A549 (cell line): ENCODE data around the gene HCN2. TPM values are rescaled to one million over a fixed set of nuclear protein-coding genes. Genes with fewer than 3 reads are reported as not detected.
"Not testable (repeated sequence)": the region's sequence is repeated elsewhere in the genome, so short reads cannot be mapped to it uniquely, and the experiment has no call there.

Experiments
- ATAC-seq, 2 experiments: fragments of 200-7000 bp in 1 of 2; fragments of >200 bp in 1 of 2; cut with Nextera tagmentation in 1 of 2; cut with Tn5 transposase in 1 of 2; 3 replicates each; pipeline versions ENCODE4 v1.8.0 to v1.9.1; 2018 to 2020; ENCODE audit warnings: mild to moderate bottlenecking in 1 of 2, moderate library complexity in 1 of 2
- CTCF ChIA-PET: fragments of 300-600 bp; sonication (Branson Sonifier 250); formaldehyde crosslinking; extraction: SDS; loops from one replicate; lab custom pipeline; 2021; ENCODE audit warnings: antibody characterized with exemption, inconsistent platforms; lab: Yijun Ruan, JAX
- POLR2A ChIA-PET: fragments of 350-600 bp; formaldehyde crosslinking; extraction: SDS; loops from one replicate; lab custom pipeline; 2021; ENCODE audit warnings: antibody characterized with exemption, inconsistent platforms; lab: Yijun Ruan, JAX
- DNase-seq, 2 experiments: peaks; one replicate each; pipeline versions ENCODE4 v3.0.0 to v3.0.0-alpha.2; 2011 to 2016; ENCODE audit warnings: low read depth in 1 of 2, low spot score in 1 of 2
- FAIRE-seq: peaks from 2 replicates; lab custom pipeline; 2011; peaks lifted over from hg19 to GRCh38; lab: Jason Lieb, UNC
- H3K27ac ChIP-seq, 2 experiments: fragments of >200 bp; sonication (Bioruptor Twin); formaldehyde crosslinking; 3 replicates each; pipeline ENCODE4 v1.5.1; 2016 to 2017
- H3K4me1 ChIP-seq: fragments of >200 bp; sonication (Bioruptor Twin); formaldehyde crosslinking; 3 replicates; pipeline ENCODE4 v1.6.1; 2016
- H3K4me2 ChIP-seq: fragments of >200 bp; sonication (Bioruptor Twin); formaldehyde crosslinking; 3 replicates; pipeline ENCODE4 v1.6.1; 2016
- H3K4me3 ChIP-seq: fragments of >200 bp; sonication (Bioruptor Twin); formaldehyde crosslinking; 3 replicates; pipeline ENCODE4 v1.5.1; 2016
- H3K9me3 ChIP-seq: fragments of >200 bp; sonication (Bioruptor Twin); formaldehyde crosslinking; 3 replicates; pipeline ENCODE4 v1.6.1; 2016
- BHLHE40 ChIP-seq: IDR thresholded peaks from 2 replicates; pipeline ENCODE4 v1.6.1; 2012; ENCODE audit warnings: low read depth, low read length, inconsistent platforms
- CBX2 ChIP-seq: fragments of 200-600 bp; sonication (generic); IDR thresholded peaks from 2 replicates; pipeline ENCODE4 v1.6.1; 2016; ENCODE audit warnings: low read depth, mild to moderate bottlenecking, borderline replicate concordance
- CHD4 ChIP-seq: fragments of 200-600 bp; sonication (generic); IDR thresholded peaks from 2 replicates; pipeline ENCODE4 v1.6.1; 2016; ENCODE audit warnings: antibody characterized with exemption, mild to moderate bottlenecking, borderline replicate concordance
- EHF ChIP-seq: fragments of 250-450 bp; sonication (Bioruptor Pico); IDR thresholded peaks from 2 replicates; pipeline ENCODE4 v1.5.0; 2020; ENCODE audit warnings: mild to moderate bottlenecking
- EP300 ChIP-seq, 2 experiments: fragments of >200 bp; sonication (Bioruptor Twin); formaldehyde crosslinking; IDR thresholded peaks; 2 replicates in 1 of 2; 3 replicates in 1 of 2; pipeline ENCODE4 v1.6.1; 2016 to 2017
- JUNB ChIP-seq: fragments of >200 bp; sonication (Bioruptor Twin); formaldehyde crosslinking; IDR thresholded peaks from 2 replicates; pipeline ENCODE4 v1.6.1; 2016
- KDM1A ChIP-seq: fragments of 200-600 bp; sonication (generic); IDR thresholded peaks from 2 replicates; pipeline ENCODE4 v1.6.1; 2016; ENCODE audit warnings: low read depth, mild to moderate bottlenecking
- MAZ ChIP-seq: fragments of 150-350 bp; IDR thresholded peaks from 2 replicates; pipeline ENCODE4 v1.6.1; 2014; ENCODE audit warnings: antibody characterized with exemption, low read depth, low read length, borderline replicate concordance
- NPAS2 ChIP-seq: fragments of 250-450 bp; sonication (Bioruptor Pico); IDR thresholded peaks from 2 replicates; pipeline ENCODE4 v1.8.0; 2022; ENCODE audit warnings: mild to moderate bottlenecking, moderate library complexity, borderline replicate concordance
- NR3C1 ChIP-seq: fragments of >200 bp; sonication (Bioruptor Twin); formaldehyde crosslinking; IDR thresholded peaks from 3 replicates; pipeline ENCODE4 v1.6.1; 2017
- PHF8 ChIP-seq: fragments of 200-600 bp; sonication (generic); IDR thresholded peaks from 2 replicates; pipeline ENCODE4 v1.6.1; 2016; ENCODE audit warnings: low read depth, mild to moderate bottlenecking, antibody characterized with exemption, moderate library complexity, borderline replicate concordance
- RARB ChIP-seq: fragments of 250-450 bp; sonication (Bioruptor Pico); IDR thresholded peaks from 2 replicates; pipeline ENCODE4 v1.8.0; 2021; ENCODE audit warnings: mild to moderate bottlenecking, moderate library complexity
- RFX5 ChIP-seq: fragments of 450-650 bp; IDR thresholded peaks from 2 replicates; pipeline ENCODE4 v1.7.1; 2014; ENCODE audit warnings: antibody characterized with exemption, mild to moderate bottlenecking, moderate library complexity
- SREBF2 ChIP-seq: fragments of 450-650 bp; IDR thresholded peaks from 2 replicates; pipeline ENCODE4 v1.6.1; 2014; ENCODE audit warnings: mild to moderate bottlenecking, moderate library complexity
- TP53 ChIP-seq: fragments of 250-450 bp; sonication (Bioruptor Pico); IDR thresholded peaks from 2 replicates; pipeline ENCODE4 v1.5.0; 2021; ENCODE audit warnings: mild to moderate bottlenecking, moderate library complexity
- ZC3H11A ChIP-seq: fragments of 450-650 bp; IDR thresholded peaks from 2 replicates; pipeline ENCODE4 v1.6.1; 2014; ENCODE audit warnings: antibody characterized with exemption, mild to moderate bottlenecking
- ZFP36 ChIP-seq: fragments of 450-650 bp; IDR thresholded peaks from 2 replicates; pipeline ENCODE4 v1.6.1; 2014; ENCODE audit warnings: borderline replicate concordance; ENCODE audit not compliant: partially characterized antibody
- ZNF302 ChIP-seq: fragments of 250-450 bp; sonication (Bioruptor Pico); IDR thresholded peaks from 2 replicates; pipeline ENCODE4 v1.9.0; 2021; ENCODE audit warnings: inconsistent platforms, mild to moderate bottlenecking, moderate library complexity
- WGBS: methylation state at CpG from one replicate; pipeline ENCODE4 v1.1.6; 2017; ENCODE audit errors: missing lambda C conversion rate; 5-methylcytosine and 5-hydroxymethylcytosine counted together
- polyA plus RNA-seq, 4 experiments: library from polyadenylated mRNA; depleted of rRNA in 3 of 4; stranded (reverse); fragments of >200 nt; fragmentation: RNase III in 1 of 4; extraction: RNeasy Plus Mini Kit Qiagen cat#74134 plus additional on column Dnase treatment in 1 of 4; gene quantifications; 2 replicates in 3 of 4; 3 replicates in 1 of 4; pipeline ENCODE4 v1.2.3, GENCODE V29; 2011 to 2017
- TF ChIP-seq, protein P1 (sequence below): fragments of >200 bp; sonication (Bioruptor Twin); formaldehyde crosslinking; IDR thresholded peaks from 3 replicates; pipeline ENCODE4 v1.5.1; 2016
- TF ChIP-seq, protein P2 (sequence below): fragments of 150-350 bp; IDR thresholded peaks from 2 replicates; pipeline ENCODE4 v1.6.1; 2014; ENCODE audit warnings: low read depth, mild to moderate bottlenecking, low read length
- TF ChIP-seq, protein P3 (sequence below): fragments of >200 bp; sonication (Bioruptor Twin); formaldehyde crosslinking; IDR thresholded peaks from 3 replicates; pipeline ENCODE4 v1.6.1; 2016
- TF ChIP-seq, protein P4 (sequence below): fragments of >200 bp; sonication (Bioruptor Twin); formaldehyde crosslinking; IDR thresholded peaks from 2 replicates; pipeline ENCODE4 v1.6.1; 2016
- TF ChIP-seq, protein P5 (sequence below): fragments of 450-650 bp; IDR thresholded peaks from 2 replicates; pipeline ENCODE4 v1.6.1; 2014; ENCODE audit warnings: antibody characterized with exemption

The HCN2 gene
- polyA plus RNA-seq, 2 of the 4 experiments (the other 2 are of a cell fraction), result 2.7 to 23.2 TPM

DNA sequence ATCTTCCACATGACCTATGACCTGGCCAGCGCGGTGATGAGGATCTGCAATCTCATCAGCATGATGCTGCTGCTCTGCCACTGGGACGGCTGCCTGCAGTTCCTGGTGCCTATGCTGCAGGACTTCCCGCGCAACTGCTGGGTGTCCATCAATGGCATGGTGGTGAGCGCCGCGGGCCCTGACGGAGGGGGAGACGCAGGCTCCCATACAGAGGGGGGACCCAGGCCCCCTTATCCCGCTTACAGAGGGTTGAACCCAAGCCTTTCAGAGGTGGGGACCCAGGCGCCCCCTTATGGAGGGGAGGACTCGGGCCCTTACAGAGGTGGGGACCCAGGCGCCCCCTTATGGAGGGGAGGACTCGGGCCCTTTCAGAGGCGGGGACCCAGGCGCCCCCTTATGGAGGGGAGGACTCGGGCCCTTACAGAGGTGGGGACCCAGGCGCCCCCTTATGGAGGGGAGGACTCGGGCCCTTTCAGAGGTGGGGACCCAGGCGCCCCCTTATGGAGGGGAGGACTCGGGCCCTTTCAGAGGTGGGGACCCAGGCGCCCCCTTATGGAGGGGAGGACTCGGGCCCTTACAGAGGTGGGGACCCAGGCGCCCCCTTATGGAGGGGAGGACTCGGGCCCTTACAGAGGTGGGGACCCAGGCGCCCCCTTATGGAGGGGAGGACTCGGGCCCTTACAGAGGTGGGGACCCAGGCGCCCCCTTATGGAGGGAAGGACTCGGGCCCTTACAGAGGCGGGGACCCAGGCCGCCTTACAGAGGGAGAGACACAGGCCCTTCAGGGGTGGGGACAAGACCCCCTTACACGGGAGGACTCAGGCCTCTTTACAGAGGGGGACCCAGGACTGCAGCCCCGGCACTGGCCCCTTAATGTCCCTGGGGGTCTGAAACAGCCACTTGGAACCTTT, 15.6 kb downstream of the HCN2 start:
- H3K27ac ChIP-seq, H3K4me2 ChIP-seq, H3K4me3 ChIP-seq, H3K9me3 ChIP-seq, FAIRE-seq, POLR2A ChIA-PET: not testable (repeated sequence)
- ATAC-seq (0 out of 6 replicates have a peak, but pooled peaks of 1 of the 2 experiments have one; percentile 10), DNase-seq (peak in 1 of 2 experiments; percentile 57)
- peaks cover 21% of the 10 kb centered on the region for H3K4me1 ChIP-seq
- TF ChIP-seq, protein P1, sequence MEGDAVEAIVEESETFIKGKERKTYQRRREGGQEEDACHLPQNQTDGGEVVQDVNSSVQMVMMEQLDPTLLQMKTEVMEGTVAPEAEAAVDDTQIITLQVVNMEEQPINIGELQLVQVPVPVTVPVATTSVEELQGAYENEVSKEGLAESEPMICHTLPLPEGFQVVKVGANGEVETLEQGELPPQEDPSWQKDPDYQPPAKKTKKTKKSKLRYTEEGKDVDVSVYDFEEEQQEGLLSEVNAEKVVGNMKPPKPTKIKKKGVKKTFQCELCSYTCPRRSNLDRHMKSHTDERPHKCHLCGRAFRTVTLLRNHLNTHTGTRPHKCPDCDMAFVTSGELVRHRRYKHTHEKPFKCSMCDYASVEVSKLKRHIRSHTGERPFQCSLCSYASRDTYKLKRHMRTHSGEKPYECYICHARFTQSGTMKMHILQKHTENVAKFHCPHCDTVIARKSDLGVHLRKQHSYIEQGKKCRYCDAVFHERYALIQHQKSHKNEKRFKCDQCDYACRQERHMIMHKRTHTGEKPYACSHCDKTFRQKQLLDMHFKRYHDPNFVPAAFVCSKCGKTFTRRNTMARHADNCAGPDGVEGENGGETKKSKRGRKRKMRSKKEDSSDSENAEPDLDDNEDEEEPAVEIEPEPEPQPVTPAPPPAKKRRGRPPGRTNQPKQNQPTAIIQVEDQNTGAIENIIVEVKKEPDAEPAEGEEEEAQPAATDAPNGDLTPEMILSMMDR, result 0 out of 3 replicates have a peak, but pooled peaks have one; percentile 15
- WGBS, result 80% methylated on average over 1 of the region's 34 CpGs
- CTCF ChIA-PET, result interaction anchor here (0.6 to 2.2 kb wide), 3 partner anchors 18 to 31 kb away, joined by 3 to 7 read pairs (median 3); no protein-coding TSS in a partner anchor

DNA sequence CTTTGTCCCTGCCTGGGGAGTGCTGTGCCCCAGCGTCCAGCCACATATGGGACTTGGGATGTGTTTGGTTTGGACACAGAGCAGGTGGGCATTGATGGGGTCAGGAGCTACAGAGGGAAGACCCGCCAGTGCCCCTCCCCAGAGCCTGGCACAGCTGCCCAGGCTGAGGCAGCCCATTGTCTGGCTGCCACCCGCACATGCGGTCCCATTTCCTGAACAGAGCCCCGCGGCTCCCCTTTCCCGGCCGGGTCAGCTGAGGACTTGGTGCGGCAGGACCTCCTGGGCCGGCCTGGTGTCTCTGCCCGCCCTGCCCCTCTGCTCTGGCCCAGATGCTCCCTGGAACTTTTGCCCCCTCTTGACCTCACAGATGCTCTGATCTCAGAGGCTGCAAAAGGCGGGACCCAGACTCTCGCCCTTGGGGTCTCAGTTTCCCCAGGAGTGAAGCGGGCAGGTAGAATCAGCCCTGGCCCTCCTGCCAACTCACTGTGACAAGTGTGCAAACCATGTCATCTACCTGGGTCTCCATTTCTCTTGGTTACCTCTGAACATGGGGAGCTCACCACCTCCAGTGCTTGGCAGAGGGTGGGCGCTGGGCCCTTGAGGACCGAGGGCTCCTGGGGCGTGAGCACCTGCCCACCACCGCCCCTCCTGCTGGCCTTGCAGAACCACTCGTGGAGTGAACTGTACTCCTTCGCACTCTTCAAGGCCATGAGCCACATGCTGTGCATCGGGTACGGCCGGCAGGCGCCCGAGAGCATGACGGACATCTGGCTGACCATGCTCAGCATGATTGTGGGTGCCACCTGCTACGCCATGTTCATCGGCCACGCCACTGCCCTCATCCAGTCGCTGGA, 17.8 kb downstream of the HCN2 start:
- ATAC-seq, result no peak
- H3K4me1 ChIP-seq, result peaks cover 40% of the 10 kb centered on the region
- H3K4me2 ChIP-seq, result no peak overlapping the region
- H3K4me3 ChIP-seq, result no peak overlapping the region
- no peak for FAIRE-seq
- 98% methylated on average over 10 of the region's 30 CpGs for WGBS
- H3K27ac ChIP-seq, result peak overlapping the region in 1 of 2 experiments; percentile 86; a peak in 3 of 6 replicates
- H3K9me3 ChIP-seq, result no peaks in the 10 kb centered on the region
- DNase-seq, result no peak
- TF ChIP-seq, protein P2, sequence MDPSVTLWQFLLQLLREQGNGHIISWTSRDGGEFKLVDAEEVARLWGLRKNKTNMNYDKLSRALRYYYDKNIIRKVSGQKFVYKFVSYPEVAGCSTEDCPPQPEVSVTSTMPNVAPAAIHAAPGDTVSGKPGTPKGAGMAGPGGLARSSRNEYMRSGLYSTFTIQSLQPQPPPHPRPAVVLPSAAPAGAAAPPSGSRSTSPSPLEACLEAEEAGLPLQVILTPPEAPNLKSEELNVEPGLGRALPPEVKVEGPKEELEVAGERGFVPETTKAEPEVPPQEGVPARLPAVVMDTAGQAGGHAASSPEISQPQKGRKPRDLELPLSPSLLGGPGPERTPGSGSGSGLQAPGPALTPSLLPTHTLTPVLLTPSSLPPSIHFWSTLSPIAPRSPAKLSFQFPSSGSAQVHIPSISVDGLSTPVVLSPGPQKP, result no peak
- TF ChIP-seq, protein P1, result no peak
- TF ChIP-seq RARB (CRISPR knock-in tag), result no peak
- TF ChIP-seq, protein P3, sequence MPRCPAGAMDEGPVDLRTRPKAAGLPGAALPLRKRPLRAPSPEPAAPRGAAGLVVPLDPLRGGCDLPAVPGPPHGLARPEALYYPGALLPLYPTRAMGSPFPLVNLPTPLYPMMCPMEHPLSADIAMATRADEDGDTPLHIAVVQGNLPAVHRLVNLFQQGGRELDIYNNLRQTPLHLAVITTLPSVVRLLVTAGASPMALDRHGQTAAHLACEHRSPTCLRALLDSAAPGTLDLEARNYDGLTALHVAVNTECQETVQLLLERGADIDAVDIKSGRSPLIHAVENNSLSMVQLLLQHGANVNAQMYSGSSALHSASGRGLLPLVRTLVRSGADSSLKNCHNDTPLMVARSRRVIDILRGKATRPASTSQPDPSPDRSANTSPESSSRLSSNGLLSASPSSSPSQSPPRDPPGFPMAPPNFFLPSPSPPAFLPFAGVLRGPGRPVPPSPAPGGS, result no peak
- TF ChIP-seq CBX2, result no peak
- TF ChIP-seq CHD4, result peak; percentile 52; the same call in 1 of the 2 replicates
- no peak for TF ChIP-seq SREBF2
- peak; percentile 88; the same call in 1 of the 2 replicates for TF ChIP-seq KDM1A
- no peak for TF ChIP-seq BHLHE40
- no peak for TF ChIP-seq EP300 (IDR thresholded peaks at IDR 0.05)
- no peak for TF ChIP-seq EHF (CRISPR knock-in tag)
- no peak for TF ChIP-seq MAZ
- TF ChIP-seq, protein P4, sequence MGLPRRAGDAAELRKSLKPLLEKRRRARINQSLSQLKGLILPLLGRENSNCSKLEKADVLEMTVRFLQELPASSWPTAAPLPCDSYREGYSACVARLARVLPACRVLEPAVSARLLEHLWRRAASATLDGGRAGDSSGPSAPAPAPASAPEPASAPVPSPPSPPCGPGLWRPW, result no peak
- no peak for TF ChIP-seq JUNB
- TF ChIP-seq ZC3H11A, result no peak
- TF ChIP-seq ZFP36, result peak; percentile 40
- no peak for TF ChIP-seq RFX5
- no peak for TF ChIP-seq NR3C1
- no peak for TF ChIP-seq PHF8
- no peak for TF ChIP-seq TP53 (CRISPR knock-in tag)
- TF ChIP-seq, protein P5, sequence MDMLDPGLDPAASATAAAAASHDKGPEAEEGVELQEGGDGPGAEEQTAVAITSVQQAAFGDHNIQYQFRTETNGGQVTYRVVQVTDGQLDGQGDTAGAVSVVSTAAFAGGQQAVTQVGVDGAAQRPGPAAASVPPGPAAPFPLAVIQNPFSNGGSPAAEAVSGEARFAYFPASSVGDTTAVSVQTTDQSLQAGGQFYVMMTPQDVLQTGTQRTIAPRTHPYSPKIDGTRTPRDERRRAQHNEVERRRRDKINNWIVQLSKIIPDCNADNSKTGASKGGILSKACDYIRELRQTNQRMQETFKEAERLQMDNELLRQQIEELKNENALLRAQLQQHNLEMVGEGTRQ, result no peak
- no peak for TF ChIP-seq ZNF302 (CRISPR knock-in tag)
- no peak for TF ChIP-seq NPAS2 (CRISPR knock-in tag)
- POLR2A ChIA-PET, result no interaction called here
- CTCF ChIA-PET, result interaction anchor here (1.4 to 2.2 kb wide), 3 partner anchors 10 to 19 kb away, joined by 3 to 7 read pairs (median 3); no protein-coding TSS in a partner anchor
